GM18511 (cell line): ENCODE data around the gene TOMM34.
A peak's percentile ranks its signal among the peaks of the same experiment; 100 is the strongest.

Experiments used
- ATAC-seq: cut with Tn5 transposase; IDR thresholded peaks from one replicate; pipeline ENCODE4 v1.9.1; 2021; ENCODE audit warnings: mild to moderate bottlenecking, moderate library complexity; ENCODE audit not compliant: unreplicated experiment

TOMM34 gene, protein sequence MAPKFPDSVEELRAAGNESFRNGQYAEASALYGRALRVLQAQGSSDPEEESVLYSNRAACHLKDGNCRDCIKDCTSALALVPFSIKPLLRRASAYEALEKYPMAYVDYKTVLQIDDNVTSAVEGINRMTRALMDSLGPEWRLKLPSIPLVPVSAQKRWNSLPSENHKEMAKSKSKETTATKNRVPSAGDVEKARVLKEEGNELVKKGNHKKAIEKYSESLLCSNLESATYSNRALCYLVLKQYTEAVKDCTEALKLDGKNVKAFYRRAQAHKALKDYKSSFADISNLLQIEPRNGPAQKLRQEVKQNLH

DNA sequence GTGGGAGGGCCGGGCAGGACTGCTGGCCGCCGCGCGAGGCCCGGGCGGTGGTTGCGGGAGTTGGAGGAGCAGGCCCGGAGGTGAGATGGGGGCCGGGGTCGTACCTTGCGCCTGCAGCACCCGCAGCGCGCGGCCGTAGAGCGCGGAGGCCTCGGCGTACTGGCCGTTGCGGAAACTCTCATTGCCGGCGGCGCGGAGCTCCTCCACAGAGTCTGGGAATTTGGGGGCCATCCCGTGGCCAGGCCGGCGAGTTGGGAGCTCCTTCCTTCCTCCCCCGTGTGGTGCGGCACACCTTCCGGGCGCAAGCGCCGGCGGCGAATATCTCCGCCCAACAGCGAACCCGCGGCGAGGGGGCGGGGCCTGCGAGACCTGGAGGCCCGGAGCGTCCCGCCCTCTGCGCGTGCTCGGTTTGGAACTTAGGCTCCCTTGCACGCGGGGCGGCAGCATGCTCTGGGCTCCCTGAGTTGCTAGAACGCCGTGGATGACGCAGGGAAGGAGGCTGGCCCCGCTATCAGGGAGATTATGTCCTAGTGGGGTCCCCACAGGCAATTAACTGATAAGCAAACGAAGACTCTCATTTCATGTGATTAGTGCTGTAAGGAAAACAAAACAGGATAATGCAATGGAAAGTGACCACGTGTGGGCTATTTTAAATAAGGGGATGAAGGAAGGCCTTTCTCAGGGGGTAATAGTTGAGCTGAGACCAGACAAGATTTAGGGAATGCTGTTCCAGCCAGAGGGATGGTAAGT, at the start of gene TOMM34:
TOMM34 (minus strand) TSS at position 295 of the 750 bp plus-strand sequence; CDS start at position 231, 64 bp downstream.
- peak; percentile 87 for ATAC-seq

- ATAC-seq: no peak
Measured at GRCh38 chr20:45008521-45009049, 48.4 kb upstream of the TOMM34 start.

- ATAC-seq: no peak
Measured at GRCh38 chr20:44997668-44998067, 37.5 kb upstream of the TOMM34 start.

DNA sequence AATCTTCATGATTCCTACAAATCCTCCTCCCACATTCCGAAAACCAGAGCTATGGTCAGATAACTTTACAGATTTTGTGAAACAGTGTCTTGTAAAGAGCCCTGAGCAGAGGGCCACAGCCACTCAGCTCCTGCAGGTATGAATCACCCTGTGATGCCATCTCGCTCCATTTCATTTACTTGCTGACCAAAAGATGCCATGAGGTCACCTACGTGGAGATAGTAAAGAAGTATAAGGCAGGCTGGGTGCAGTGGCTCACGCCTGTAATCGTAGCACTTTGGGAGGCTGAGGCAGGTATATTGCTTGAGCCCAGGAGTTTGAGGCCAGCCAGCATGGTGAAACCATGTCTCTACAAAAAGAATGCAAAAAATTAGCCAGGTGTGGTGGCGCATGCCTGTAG, 37.0 kb upstream of the TOMM34 start:
- no peak for ATAC-seq

GRCh38 chr20:44993343-44993742, 33.1 kb upstream of the TOMM34 start:
- no peak for ATAC-seq

GRCh38 chr20:44990957-44991356, 30.8 kb upstream of the TOMM34 start:
- no peak for ATAC-seq

DNA sequence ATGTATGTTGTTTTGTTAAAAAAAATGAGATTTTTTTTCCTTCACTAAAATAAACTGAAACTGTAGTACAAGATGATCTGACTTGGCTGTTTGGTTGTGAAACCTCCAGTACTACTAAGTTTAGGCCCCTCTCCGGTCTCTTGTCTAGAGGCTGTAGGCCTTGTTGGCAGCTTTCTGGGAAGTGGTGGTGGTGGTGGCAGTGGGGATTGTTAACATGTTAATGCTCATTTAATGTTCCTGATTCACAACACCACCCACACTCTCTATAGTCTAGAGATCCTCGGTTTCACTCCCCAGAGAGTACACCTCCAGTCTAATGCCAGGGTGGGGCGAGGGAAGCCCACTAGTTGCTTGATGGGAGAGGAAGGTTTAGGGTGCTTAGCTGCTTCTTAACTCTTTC, 30.2 kb upstream of the TOMM34 start:
- no peak for ATAC-seq

GRCh38 chr20:44988631-44989171, 28.5 kb upstream of the TOMM34 start:
- ATAC-seq: no peak

DNA sequence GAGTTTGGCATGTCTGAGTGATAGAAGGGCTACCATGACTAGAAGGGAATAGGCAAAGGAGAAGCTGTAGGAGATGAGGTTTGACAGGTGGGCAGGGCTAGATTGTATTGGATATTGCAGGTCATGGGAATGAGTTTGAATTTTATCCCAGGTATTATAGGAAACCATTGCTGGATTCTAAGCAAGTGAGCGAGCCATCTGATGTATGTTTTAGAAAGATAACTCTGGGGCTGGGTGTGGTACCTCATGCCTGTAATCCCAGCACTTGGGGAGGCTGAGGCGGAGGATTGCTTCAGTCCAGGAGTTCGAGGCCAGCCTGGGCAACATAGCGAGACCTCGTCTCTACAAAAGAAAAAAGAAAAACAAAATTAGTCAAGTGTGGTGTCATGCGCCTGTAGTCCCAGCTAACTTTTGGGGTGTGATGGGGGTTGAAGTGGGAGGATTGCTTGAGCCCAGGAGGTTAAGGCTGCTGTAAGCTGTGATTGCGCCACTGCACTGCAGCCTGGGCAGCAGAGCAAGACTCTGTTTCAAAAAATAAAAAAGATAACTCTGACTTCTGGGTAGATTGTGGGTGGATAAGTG, 23.0 kb upstream of the TOMM34 start:
- ATAC-seq: no peak

DNA sequence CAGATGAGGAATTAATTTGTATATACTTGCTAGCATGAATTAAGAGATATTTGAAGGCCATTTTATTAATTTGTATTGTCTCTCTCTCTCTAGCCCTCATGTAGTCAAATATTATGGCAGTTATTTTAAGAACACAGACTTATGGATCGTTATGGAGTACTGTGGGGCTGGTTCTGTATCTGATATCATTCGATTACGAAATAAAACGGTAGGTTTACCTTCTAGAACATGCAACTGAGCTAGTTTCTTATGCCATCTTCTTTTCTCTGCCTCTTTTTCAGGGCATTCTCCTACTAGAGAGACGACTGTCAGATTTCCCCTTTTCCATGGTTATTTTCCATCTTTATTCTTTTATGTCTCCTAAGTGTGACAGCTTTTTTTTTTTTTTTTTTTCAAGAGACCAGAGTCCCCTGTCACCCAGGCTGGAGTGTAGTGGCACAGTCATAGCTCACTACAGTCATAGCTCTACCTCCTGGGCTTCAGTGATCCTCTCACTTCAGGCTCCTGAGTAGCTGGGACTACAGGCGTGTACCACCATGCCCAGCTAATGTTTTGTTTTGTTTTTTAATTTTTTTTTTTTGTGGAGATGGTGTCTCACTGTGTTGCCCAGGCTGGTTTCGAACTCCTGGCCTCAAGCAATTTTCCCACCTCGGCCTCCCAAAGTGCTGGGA, 21.7 kb upstream of the TOMM34 start:
- ATAC-seq: no peak

- peak; percentile 98 for ATAC-seq
Measured at GRCh38 chr20:44979090-44979621, 19.0 kb upstream of the TOMM34 start.

GRCh38 chr20:44976698-44977097, 16.5 kb upstream of the TOMM34 start:
- no peak for ATAC-seq

- no peak for ATAC-seq
Measured at GRCh38 chr20:44973053-44973452, 12.9 kb upstream of the TOMM34 start.

DNA sequence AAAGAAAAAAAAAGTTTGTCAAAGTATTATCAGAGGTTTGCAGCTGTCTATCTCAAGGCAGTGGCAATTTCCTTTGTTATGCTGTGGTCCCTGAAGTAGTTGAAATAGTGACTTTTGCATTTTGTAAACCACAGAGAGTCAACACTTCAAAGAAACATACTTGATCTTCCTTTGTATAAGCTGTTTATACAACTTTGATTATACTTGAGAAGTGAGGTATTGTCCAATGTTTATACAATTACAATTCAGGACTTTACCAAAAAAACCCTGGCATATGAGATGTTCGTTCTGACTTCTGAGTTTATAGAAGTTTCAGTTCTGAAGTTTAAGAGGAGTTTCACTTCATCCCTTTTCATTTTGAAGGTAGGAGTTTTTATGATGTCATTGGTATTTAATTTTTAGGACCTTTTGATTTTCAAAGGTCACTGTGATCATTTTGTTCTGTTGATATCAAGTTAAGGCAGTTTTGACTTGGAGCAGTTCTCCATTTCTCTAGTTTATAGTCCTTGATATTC, 10.1 kb upstream of the TOMM34 start:
- no peak for ATAC-seq

DNA sequence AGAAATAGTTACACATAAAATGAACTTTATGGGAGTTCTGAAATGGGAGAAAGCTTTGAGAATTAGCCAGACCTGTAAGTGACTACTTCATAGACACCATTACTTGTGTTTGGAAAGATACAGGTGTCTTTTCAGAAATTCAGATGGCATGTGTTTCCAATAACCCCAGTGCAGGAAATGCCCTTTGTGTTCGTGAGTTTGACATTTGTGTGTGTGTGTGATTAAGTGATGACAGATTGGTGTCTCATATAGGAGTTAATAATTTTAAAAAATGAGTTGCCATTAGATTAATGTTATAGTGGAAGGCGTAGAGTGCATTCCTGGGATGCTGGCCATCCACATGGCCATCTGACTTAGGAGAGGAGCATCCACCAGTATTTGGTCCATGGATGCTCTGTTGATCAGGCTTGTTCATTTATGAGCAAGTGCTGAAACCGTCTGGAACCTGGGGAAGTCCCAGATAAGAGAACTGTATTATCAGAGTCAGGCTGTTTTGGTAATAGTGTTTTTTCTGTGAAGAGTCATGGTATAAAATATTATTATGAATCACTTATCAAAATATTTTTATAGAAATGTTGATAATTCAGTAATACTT, 9.2 kb upstream of the TOMM34 start:
- ATAC-seq: no peak

- ATAC-seq: no peak
Measured at GRCh38 chr20:44967207-44967807, 7.1 kb upstream of the TOMM34 start.

DNA sequence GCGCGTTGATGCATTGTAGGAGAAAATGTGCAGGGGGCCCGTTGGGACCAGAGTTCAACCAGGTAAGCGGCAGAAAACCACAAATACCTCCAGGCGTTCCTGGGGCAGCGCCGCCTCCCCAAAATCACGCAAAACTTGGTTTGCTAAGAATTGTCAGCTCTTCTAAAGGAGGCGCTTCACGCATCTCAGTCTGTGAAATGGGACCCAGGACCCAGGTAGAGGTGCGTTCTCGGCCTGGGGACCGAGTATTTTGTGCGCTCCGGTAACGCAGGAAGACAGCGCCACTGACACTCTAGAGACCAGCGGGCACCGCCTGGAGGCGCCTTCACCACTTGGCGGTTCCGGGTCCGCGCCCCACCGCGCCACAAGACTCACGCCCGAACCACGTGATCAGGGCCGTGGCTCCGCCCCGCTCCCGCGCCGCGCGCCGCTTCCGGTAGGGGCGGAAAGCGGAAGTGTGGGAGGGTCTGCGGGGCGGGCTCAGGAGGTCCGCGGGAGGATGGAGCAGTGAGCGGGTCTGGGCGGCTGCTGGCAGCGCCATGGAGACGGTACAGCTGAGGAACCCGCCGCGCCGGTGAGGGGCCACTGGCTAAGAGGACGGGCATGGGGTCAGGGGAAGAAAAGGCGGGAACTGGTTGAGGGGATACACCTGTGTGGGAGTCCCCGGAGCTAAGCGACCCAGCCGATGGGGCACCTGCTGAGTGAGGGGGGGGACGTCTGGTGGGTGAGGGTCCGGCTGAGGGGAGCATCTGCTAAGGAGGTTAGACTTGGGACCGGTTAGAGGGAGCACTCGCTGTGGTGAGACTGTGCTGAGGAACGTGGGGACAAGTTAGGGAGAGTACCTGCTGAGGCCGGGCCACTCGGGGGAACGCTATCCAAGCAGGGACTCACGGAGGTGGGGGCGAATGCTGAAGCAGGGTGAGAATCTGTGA, 6.1 kb upstream of the TOMM34 start, which contains the start of gene STK4:
STK4 (plus strand) TSS at position 483 of the 932 bp plus-strand sequence; CDS start at position 540, 57 bp downstream.
- peak; percentile 68 for ATAC-seq

DNA sequence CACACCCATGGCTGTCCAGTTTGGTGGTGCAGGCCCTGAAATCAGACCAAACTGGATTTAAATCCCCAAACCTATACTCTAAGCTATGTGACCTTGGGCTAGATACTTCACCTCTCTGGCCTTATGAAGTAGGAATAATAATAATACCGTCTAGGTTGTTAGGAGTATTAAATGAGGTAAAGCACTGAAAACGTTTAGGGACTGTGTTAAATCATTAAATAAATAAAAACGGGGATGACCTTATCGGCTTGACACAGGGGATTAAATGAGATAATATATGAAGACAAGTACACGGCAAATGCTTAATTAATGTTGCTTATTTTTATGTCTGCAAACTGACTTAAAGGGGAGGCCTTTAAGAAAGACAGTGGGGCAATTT, 5.4 kb upstream of the TOMM34 start:
- no peak for ATAC-seq
